ENCODE results near the gene TLCD3B.
A peak's percentile ranks its signal among the peaks of the same experiment; 100 is the strongest.

Gene TLCD3B

GRCh38 chr16:30004424-30004776, 26.7 kb downstream of the TLCD3B start:
- peak; percentile 42 to 76 for DNase-seq

GRCh38 chr16:30003670-30004423, 27.2 kb downstream of the TLCD3B start:
- no peak for DNase-seq

DNA sequence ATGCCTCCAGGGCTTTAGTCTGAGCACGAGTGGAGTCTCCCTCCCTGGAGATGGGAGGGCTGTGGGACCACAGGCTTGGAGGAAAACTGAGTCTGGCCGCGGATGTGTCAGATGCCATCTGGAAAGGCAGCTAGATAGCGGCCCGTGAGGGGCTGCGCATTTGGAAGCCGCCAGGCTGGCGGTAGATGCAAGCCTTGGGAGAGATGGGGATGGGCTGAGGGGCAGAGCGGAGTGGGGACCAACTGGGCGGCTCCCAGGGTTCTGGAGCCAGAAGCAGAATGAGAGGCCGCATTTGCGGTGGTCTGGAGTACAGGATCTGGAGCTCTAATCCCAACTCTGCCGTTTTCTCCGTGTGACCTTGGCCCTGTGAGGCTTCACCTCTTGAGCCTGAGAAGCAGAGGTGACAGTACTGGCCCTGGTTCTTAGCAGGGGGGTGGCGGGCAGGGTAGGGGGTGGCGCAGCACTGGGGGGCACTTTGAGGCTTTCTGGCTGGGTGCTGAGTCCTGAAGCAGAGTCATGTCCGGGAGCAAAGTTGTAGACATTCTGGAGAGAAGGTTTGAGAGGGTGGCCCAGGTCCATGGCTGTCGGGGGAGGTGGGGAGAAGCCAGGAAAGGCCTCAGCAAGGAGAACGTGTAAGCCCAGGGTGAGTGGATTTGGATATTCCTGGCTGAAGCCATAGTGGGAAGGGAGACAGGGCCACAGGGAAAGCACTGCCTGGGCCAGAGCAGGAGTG, 28.3 kb downstream of the TLCD3B start:
- DNase-seq = no peak

GRCh38 chr16:30000735-30001631, 30.1 kb downstream of the TLCD3B start:
- DNase-seq = no peak

GRCh38 chr16:29999605-30000004, 31.5 kb downstream of the TLCD3B start:
- DNase-seq = no peak

- no peak for DNase-seq
Measured at GRCh38 chr16:29996766-29997250, 34.3 kb downstream of the TLCD3B start.

GRCh38 chr16:29995911-29996765, 34.9 kb downstream of the TLCD3B start, which contains the start of gene INO80E:
INO80E (plus strand) TSS chr16:29996241; CDS start chr16:29996311, 70 bp downstream.
- peak; percentile 96 to 99 for DNase-seq

- peak; percentile 89 to 91 for DNase-seq
Measured at GRCh38 chr16:29995324-29995910, 35.7 kb downstream of the TLCD3B start, which contains the start of gene HIRIP3. HIRIP3 (minus strand) TSS chr16:29995617; CDS start chr16:29995605, 12 bp downstream.

- DNase-seq = no peak
Measured at GRCh38 chr16:29994600-29995323, 36.3 kb downstream of the TLCD3B start.

DNA sequence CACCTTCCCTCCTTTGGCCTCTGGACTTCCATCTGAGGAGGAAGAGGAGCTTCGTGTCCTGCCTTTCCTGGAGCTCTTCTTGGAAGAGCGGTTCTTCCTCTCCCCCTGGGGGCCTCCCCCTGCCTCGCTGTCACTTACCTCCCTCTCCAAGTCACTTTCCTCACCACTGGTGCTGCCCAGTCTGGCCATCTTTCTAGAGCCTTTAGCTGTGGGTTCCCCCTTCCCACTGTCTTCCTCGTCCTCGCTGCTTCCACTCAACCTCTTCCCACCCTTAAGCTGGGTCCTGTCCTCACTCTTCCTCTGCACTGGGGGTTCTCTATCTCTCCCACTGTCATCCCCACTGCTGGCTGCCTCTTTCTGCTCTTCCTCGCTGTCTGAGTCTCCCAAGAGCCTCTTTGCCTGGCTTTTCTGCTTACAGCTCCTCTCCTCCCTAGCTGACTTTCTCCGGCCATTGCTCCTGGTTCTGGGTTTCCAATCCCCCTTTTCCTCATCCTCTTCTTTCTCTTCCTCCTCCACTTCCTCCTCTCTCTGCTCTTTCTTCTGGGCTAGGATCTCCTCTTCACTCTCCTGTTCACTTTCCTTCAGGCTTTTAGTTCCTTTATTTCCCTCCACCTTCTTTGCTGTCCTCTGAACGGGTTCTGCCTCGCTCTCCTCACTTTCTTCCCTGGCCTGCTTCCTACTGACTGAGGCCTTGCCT, 37.0 kb downstream of the TLCD3B start:
- no peak for DNase-seq

DNA sequence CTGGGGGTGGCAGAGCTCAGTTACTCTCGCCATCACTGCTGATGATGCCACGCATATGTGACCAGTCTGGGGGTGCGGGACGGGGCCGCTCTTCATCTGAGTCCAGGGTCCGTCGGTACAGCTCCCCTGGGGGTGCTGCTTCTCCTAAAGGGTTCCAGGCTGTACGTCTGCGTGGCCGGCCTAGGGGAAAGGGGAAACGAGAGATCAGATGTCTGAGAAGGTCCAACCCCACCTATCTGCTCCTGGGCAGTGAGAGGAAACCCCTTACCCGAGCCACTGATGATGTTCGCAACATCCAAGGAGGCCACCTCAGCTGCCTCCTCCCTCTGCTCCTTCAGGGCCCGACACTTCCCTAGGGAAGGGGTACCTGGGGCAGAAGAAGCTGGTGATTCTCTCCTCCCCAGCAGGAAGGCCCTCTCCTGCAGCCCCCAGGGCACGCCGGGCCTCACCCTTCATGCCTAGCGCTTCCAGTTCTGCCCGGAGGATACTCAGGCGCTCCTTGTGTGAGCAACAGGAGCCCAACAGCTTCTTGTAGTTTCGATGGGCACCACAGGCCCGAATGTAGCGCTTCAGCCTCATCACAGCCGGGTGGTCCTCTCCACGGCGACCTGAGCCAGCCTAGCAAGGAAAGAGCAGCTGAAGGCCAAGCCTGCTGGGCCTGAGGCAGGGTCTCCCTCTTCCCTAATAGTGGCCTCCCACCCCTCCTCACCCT, 37.7 kb downstream of the TLCD3B start:
- DNase-seq = no peak

- no peak for DNase-seq
Measured at GRCh38 chr16:29992344-29992967, 38.6 kb downstream of the TLCD3B start.

DNA sequence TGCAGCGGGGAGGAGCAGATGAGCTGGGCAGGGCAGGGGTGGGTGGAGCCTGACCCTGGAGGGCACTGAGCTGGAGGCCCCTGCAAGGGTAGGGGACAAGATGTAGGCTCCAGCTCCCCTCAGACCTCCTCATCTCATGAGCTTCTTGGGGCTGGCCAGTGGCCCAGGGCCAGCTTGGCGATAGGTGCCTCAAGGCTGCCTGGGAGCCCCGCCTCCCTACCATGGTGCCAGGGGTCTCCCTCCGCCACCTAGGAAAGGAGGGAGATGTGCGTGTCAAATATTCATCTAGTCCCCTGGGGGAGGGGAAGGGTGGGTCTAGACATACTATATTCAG, 39.5 kb downstream of the TLCD3B start:
- no peak for DNase-seq

DNA sequence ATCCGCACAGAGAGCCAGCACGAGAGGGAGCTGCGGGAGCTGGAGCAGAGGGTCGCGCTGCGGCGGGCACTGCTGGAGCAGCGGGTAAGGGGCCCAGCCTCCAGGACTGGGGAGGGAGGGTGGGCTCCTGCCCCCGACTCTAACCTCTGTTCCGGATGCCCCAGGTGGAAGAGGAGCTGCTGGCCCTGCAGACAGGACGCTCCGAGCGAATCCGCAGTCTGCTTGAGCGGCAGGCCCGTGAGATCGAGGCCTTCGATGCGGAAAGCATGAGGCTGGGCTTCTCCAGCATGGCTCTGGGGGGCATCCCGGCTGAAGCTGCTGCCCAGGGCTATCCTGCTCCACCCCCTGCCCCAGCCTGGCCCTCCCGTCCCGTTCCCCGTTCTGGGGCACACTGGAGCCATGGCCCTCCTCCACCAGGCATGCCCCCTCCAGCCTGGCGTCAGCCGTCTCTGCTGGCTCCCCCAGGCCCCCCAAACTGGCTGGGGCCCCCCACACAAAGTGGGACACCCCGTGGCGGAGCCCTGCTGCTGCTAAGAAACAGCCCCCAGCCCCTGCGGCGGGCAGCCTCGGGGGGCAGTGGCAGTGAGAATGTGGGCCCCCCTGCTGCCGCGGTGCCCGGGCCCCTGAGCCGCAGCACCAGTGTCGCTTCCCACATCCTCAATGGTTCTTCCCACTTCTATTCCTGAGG, 40.0 kb downstream of the TLCD3B start:
- DNase-seq = no peak

GRCh38 chr16:29990034-29990433, 41.0 kb downstream of the TLCD3B start:
- DNase-seq = no peak

DNA sequence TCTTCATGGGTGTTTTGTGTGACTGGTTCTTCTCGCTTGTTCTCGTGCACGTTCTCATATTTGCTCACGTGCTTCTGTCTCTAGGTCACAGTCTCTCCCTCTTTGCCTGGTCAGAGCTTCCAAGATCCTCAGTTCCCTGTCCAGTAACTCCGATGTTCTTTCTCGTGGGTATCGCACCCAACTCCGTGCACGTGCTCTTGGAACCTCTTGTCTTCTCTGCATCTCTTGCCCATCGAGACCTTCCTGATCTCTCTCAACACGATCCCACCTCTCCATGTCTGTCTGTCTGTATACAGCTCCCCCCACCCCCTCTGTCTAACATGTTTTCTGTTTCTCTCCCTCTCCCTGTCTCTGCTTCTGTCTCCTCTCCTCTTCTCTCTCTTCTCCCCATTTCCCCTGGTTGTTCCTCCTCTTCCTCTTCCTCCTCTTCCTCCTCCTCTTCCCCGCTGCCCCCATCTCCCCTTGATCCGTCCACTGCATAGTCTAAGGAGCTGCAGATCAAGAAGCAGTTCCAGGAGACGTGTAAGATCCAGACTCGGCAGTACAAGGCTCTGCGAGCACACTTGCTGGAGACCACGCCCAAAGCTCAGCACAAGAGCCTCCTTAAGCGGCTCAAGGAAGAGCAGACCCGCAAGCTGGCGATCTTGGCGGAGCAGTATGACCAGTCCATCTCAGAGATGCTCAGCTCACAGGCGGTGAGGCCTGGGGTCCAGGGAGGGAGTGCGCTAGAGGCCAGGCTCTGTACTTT, 41.8 kb downstream of the TLCD3B start:
- DNase-seq = no peak

DNA sequence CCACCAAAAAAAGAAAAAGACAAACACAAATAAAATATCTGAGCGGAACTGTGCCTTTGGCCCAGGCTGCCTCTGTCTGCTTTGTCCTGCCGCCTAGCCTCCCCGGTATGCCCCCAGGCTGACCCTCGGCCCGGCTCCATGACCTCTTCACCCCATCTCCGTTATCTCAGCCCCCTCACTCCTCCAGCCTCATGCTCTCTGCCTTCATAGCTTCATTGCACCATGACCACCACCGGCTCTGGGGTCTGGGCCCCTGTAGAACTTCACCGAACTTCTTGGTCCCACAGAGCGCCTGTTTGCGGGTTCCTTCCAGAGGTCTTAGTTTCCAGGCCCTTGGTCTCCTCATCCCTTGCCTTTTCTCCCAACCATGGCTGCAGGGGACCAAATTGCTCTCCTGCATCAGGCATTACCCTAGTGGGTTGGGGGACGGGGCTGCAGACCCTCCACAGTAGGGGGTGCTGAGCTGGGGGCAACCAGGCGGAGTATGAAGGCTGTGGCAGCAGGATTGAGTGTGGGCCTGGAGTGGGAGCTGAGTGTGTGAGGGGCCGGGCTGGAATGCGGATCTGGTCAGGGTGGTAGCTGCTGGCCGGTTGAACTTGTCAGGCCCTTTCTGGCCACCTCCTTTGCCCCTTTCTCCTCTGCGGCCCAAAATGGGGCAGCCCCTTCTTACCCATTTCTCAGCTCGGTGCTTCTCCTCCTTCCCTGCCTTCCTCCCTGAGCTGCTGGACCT, 42.6 kb downstream of the TLCD3B start:
- no peak for DNase-seq

Measured in SHP77 (cell line).